Motor neuron (in vitro differentiated cells): ENCODE results near the gene FARP1. TPM values are rescaled to one million over a fixed set of nuclear protein-coding genes. Genes with fewer than 3 reads are reported as not detected.

Experiments
- ATAC-seq, 8 experiments: fragments of 200-7000 bp; cut with Tn5 transposase; replicated peaks in 6 of 8; 2 replicates each; pipeline ENCODE4 v1.8.0; 2021; ENCODE audit warnings: mild to moderate bottlenecking in 8 of 8, moderate library complexity in 8 of 8
- H3K27ac ChIP-seq, 2 donors: fragments of 250-450 bp; sonication (Bioruptor Pico); 2 replicates each; pipeline ENCODE4 v1.9.0; 2021; ENCODE audit warnings: antibody characterized with exemption in 2 of 2, mild to moderate bottlenecking in 2 of 2, moderate library complexity in 1 of 2
- H3K4me1 ChIP-seq, 2 donors: fragments of 250-450 bp; sonication (Bioruptor Pico); replicated peaks in 1 of 2; 2 replicates each; pipeline ENCODE4 v1.6.1; 2021; ENCODE audit warnings: antibody characterized with exemption in 2 of 2, mild to moderate bottlenecking in 2 of 2, moderate library complexity in 1 of 2
- H3K4me3 ChIP-seq, 5 donors: fragments of 250-450 bp; sonication (Bioruptor Pico); 2 replicates each; pipeline ENCODE4 v1.9.0; 2021; ENCODE audit warnings: antibody characterized with exemption in 5 of 5, mild to moderate bottlenecking in 5 of 5, moderate library complexity in 4 of 5
- WGBS, 10 experiments: fragments of 450-650 bp; shearing (Covaris generic); methylation state at CpG; one replicate each; pipeline ENCODE4 v1.0.0; 2022; 5-methylcytosine and 5-hydroxymethylcytosine counted together
- in situ Hi-C, 9 experiments: fragments of 400-800 bp; cut with MboI; loops; one replicate each; pipeline ENCODE4 v1.15.0; 2021; ENCODE audit warnings: low sequenced_read_pairs in 9 of 9, low pct_unique_long_range_greater_than_20kb in 2 of 9; ENCODE audit not compliant: unreplicated experiment in 9 of 9
- total RNA-seq, 8 experiments: library from RNA; unstranded; fragments of 300-600 nt; gene quantifications; 2 replicates each; pipeline versions ENCODE4 v1.2.3 to v1.2.4, GENCODE V29; 2022

FARP1 gene
- total RNA-seq, 8 experiments from 2014 or later = 6.5 to 349 (median 25.6) TPM

- peaks cover 4 to 13% of the 10 kb centered on the region in 2 donors for H3K4me1 ChIP-seq
- WGBS, 10 experiments = 45 to 100% (median 88%) methylated on average over 3 to 11 of the region's 13 CpGs; no CpG with 5 or more reads in 4 of the 10 experiments
- no peak overlapping the region for H3K4me3 ChIP-seq
- peak in 1 of 8 experiments; percentile 22 for ATAC-seq
- in situ Hi-C loops = loop anchor here in 5 of 9 experiments (25.0 kb wide), 2 partner anchors 202 to 377 kb away; no protein-coding TSS in a partner anchor
- H3K27ac ChIP-seq = no peak overlapping the region
These were observed 317.6 kb downstream of the FARP1 start for GRCh38 chr13:98460516-98460915.

GRCh38 chr13:98461486-98462240, 318.8 kb downstream of the FARP1 start:
- H3K27ac ChIP-seq = no peak overlapping the region
- peaks cover 0 to 6% of the 10 kb centered on the region in 2 donors for H3K4me1 ChIP-seq
- in situ Hi-C loops = loop anchor here in 5 of 9 experiments (25.0 kb wide), 2 partner anchors 201 to 376 kb away; no protein-coding TSS in a partner anchor
- no peak overlapping the region for H3K4me3 ChIP-seq
- WGBS, 10 experiments = 90 to 100% (median 96%) methylated on average over 2 to 6 of the region's 16 CpGs; no CpG with 5 or more reads in 7 of the 10 experiments
- ATAC-seq = no peak

GRCh38 chr13:98462241-98462882, 319.5 kb downstream of the FARP1 start:
- in situ Hi-C loops = loop anchor here in 5 of 9 experiments (25.0 kb wide), 2 partner anchors 200 to 375 kb away; no protein-coding TSS in a partner anchor
- WGBS, 10 experiments = 83 to 100% (median 100%) methylated on average over 1 to 6 of the region's 18 CpGs; no CpG with 5 or more reads in 5 of the 10 experiments

GRCh38 chr13:98462946-98463345, 320.1 kb downstream of the FARP1 start:
- WGBS, 10 experiments = 20 to 100% (median 88%) methylated on average over 1 to 6 of the region's 8 CpGs; no CpG with 5 or more reads in 6 of the 10 experiments
- ATAC-seq = no peak
- no peak overlapping the region for H3K27ac ChIP-seq
- no peak overlapping the region for H3K4me3 ChIP-seq
- H3K4me1 ChIP-seq = peaks cover 0 to 6% of the 10 kb centered on the region in 2 donors
- in situ Hi-C loops = loop anchor here in 5 of 9 experiments (25.0 kb wide), 2 partner anchors 199 to 374 kb away; no protein-coding TSS in a partner anchor

More at GRCh38 chr13:98462241-98462882, 319.5 kb downstream of the FARP1 start:
- no peak overlapping the region for H3K4me3 ChIP-seq
- ATAC-seq = no peak
- peaks cover 0 to 6% of the 10 kb centered on the region in 2 donors for H3K4me1 ChIP-seq
- no peak overlapping the region for H3K27ac ChIP-seq

GRCh38 chr13:98466634-98467236, 323.8 kb downstream of the FARP1 start:
- in situ Hi-C loops = loop anchor here in 5 of 9 experiments (25.0 kb wide), 2 partner anchors 196 to 371 kb away; no protein-coding TSS in a partner anchor
- Histone ChIP-seq H3K27ac (no peak overlapping the region), H3K4me1 (no peaks in the 10 kb centered on the region), H3K4me3 (no peak overlapping the region)
- WGBS, 10 experiments = 14 to 82% (median 55%) methylated on average over 1 to 8 of the region's 11 CpGs; no CpG with 5 or more reads in 2 of the 10 experiments
- peak in 4 of 8 experiments; percentile 55 to 90 (median 74) for ATAC-seq

- no peaks in the 10 kb centered on the region for H3K4me1 ChIP-seq
- 40 to 98% (median 82%) methylated on average over 3 to 9 of the region's 13 CpGs; no CpG with 5 or more reads in 1 of the 10 experiments for WGBS, 10 experiments
- in situ Hi-C loops = loop anchor here in 5 of 9 experiments (25.0 kb wide), 2 partner anchors 195 to 370 kb away; no protein-coding TSS in a partner anchor
- no peak overlapping the region for H3K4me3 ChIP-seq
- no peak for ATAC-seq
- no peak overlapping the region for H3K27ac ChIP-seq
These were observed 324.5 kb downstream of the FARP1 start for GRCh38 chr13:98467263-98467985.

- ATAC-seq = no peak
- Histone ChIP-seq H3K27ac (no peak overlapping the region), H3K4me3 (no peak overlapping the region), H3K4me1 (no peaks in the 10 kb centered on the region)
- WGBS, 10 experiments = 52 to 80% (median 80%) methylated on average over 2 to 3 of the region's 3 CpGs; no CpG with 5 or more reads in 7 of the 10 experiments
- in situ Hi-C loops = loop anchor here in 5 of 9 experiments (25.0 kb wide), 2 partner anchors 194 to 369 kb away; no protein-coding TSS in a partner anchor
These were observed 325.5 kb downstream of the FARP1 start for GRCh38 chr13:98468361-98468760.

- no peak overlapping the region for H3K4me3 ChIP-seq
- in situ Hi-C loops = loop anchor here in 5 of 9 experiments (25.0 kb wide), 2 partner anchors 193 to 368 kb away; no protein-coding TSS in a partner anchor
- H3K27ac ChIP-seq = no peak overlapping the region
- WGBS, 10 experiments = 82 to 100% (median 100%) methylated on average over 1 to 11 of the region's 20 CpGs; no CpG with 5 or more reads in 2 of the 10 experiments
- H3K4me1 ChIP-seq = no peaks in the 10 kb centered on the region
- no peak for ATAC-seq
These were observed 326.0 kb downstream of the FARP1 start for GRCh38 chr13:98468929-98469328.

GRCh38 chr13:98470920-98471319, 328.0 kb downstream of the FARP1 start:
- Histone ChIP-seq H3K27ac (no peak overlapping the region), H3K4me1 (peaks cover 10 to 12% of the 10 kb centered on the region in 2 donors), H3K4me3 (no peak overlapping the region)
- ATAC-seq = no peak
- 60 to 100% (median 91%) methylated on average over 1 to 5 of the region's 6 CpGs; no CpG with 5 or more reads in 5 of the 10 experiments for WGBS, 10 experiments
- in situ Hi-C loops = loop anchor here in 5 of 9 experiments (25.0 kb wide), 2 partner anchors 191 to 366 kb away; no protein-coding TSS in a partner anchor

- ATAC-seq = no peak
- Histone ChIP-seq H3K4me1 (peaks cover 15 to 21% of the 10 kb centered on the region in 2 donors), H3K27ac (no peak overlapping the region), H3K4me3 (no peak overlapping the region)
- in situ Hi-C loops = loop anchor here in 5 of 9 experiments (25.0 kb wide), 2 partner anchors 190 to 365 kb away; no protein-coding TSS in a partner anchor
- WGBS, 10 experiments = 67 to 100% (median 79%) methylated on average over 1 to 10 of the region's 10 CpGs; no CpG with 5 or more reads in 5 of the 10 experiments
These were observed 329.0 kb downstream of the FARP1 start for GRCh38 chr13:98471934-98472333.

GRCh38 chr13:98473135-98473787, 330.4 kb downstream of the FARP1 start:
- no peak for ATAC-seq
- Histone ChIP-seq H3K4me3 (no peak overlapping the region), H3K27ac (no peak overlapping the region), H3K4me1 (peaks cover 18 to 28% of the 10 kb centered on the region in 2 donors)
- in situ Hi-C loops = loop anchor here in 5 of 9 experiments (25.0 kb wide), 2 partner anchors 189 to 364 kb away; no protein-coding TSS in a partner anchor
- WGBS, 10 experiments = 75 to 100% (median 86%) methylated on average over 1 to 3 of the region's 5 CpGs; no CpG with 5 or more reads in 6 of the 10 experiments
